Measurements from ENCODE around the gene ASS1.
"Not testable (repeated sequence)": the region's sequence is repeated elsewhere in the genome, so short reads cannot be mapped to it uniquely, and the experiment has no call there.

The ASS1 gene

GRCh38 chr9:130419521-130420035, 25.2 kb upstream of the ASS1 start:
- no peak for DNase-seq

GRCh38 chr9:130421154-130421801, 23.5 kb upstream of the ASS1 start:
- no peak for DNase-seq

GRCh38 chr9:130421802-130422276, 22.9 kb upstream of the ASS1 start:
- DNase-seq, result no peak

GRCh38 chr9:130422546-130422945, 22.2 kb upstream of the ASS1 start:
- DNase-seq, result no peak

DNA sequence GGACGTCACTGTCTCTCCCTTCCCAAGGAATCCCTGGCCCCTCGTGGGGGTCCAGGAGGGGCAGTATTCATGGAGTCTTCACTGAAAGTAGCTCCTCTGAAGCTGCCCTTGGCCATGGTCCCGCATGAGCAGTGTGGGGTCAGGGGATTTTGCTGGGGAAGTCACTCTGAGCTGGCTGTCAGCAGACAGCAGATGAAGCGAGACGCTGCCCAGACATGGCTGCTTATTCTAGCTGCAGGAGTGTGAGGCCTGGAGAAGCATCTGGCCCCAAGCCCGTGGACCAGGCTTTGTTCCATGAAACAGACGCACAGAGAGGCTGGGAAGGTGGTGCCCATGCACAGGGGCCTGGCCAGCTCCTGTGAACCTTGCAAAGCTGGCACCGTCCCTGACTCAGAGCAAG, 21.5 kb upstream of the ASS1 start:
- no peak for DNase-seq

- DNase-seq, result no peak
Observed at GRCh38 chr9:130424595-130425454, 19.9 kb upstream of the ASS1 start.

DNA sequence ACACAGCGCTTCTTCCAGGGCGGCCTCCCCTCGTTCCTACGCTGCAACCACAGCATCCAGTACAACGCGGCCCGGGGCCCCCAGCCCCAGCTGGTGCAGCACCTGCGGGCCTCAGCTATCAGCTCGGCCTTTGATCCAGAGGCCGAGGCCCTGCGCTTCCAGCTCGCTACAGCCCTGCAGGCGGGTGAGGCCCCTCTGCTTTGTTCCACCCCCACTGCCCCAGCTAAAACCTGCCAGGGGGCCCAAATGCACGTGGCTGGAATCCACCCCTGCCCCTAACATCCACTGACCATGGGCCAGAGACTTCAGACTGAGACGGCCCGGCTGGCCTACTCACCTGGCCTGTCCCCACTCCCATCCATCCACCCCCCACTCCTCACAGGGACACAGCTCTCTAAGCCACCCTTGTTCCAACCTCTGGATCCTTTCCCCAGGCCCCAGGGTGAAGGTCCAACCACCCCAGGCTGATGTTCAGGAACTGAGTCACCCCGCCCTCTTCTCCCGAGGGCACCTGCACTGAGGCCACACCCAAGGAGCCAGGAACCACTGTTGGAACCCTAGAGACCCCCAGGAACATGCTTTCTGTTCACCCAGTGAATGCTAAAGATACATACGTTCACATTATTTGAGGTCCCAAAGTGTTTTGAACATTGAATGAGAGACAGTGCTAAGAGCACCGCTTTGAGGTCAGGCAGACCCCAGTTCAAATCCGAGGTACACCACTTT, 18.9 kb upstream of the ASS1 start:
- no peak for DNase-seq

- DNase-seq, result no peak
Observed at GRCh38 chr9:130426467-130426773, 18.3 kb upstream of the ASS1 start.

DNA sequence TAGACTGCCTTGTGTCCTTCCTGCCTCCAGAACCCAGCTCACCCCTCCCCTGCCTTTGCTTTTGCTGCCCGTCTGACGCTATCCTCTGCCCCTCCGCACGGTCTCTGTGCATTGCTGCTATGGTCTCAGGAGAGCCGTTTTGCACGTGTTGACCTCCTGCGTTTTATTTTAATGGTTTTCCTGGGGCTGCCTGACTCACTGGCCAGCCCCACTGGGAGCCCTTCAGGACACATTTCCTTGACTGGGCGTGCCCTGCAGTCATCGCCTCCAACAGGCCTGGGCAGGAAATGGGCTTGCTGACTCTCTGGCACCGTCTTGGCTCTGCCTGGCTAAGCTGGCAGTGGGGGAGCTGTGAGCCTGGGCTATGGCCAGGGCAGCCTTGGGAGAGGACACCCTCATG, 17.9 kb upstream of the ASS1 start:
- DNase-seq, result no peak

DNA sequence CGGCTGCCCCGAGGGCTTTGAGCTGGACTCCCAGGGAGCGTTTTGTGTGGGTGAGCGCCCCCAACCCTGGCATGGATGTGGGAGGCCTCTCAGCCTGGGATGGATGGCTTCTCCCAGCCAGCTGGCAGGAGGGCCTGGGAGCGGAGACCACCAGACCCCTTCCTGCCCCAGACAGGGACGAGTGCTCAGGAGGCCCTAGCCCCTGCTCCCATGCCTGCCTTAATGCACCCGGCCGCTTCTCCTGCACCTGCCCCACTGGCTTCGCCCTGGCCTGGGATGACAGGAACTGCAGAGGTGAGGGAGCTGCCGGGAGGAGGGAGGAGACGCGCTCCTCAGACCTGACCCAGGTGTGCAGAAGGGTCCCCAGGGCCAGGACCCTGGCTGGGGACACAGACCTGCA, 17.4 kb upstream of the ASS1 start:
- DNase-seq, result no peak

DNA sequence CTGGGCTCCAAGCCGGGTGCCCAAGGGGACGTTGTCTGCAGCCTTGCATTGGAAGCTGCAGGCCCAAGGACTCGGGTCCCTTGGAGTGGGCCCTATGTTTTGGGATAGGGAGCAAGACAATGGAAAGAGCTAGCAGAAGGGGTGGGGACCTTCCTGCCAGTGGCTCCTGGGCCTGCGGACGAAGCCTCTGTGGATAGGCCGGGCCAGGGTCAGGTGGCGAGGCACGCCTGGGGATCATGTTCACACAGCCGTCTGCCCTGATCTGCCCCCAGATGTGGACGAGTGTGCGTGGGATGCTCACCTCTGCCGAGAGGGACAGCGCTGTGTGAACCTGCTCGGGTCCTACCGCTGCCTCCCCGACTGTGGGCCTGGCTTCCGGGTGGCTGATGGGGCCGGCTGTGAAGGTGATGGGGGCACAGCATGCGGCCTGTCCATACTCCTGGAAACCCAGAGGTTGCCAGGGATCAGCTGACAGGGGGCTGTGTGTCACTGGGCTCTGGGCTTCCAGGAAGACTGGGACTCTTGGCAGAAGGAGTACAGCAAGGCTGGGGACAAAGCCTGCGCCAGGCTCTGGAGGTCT, 16.6 kb upstream of the ASS1 start:
- no peak for DNase-seq

GRCh38 chr9:130429381-130429780, 15.4 kb upstream of the ASS1 start:
- no peak for DNase-seq

DNA sequence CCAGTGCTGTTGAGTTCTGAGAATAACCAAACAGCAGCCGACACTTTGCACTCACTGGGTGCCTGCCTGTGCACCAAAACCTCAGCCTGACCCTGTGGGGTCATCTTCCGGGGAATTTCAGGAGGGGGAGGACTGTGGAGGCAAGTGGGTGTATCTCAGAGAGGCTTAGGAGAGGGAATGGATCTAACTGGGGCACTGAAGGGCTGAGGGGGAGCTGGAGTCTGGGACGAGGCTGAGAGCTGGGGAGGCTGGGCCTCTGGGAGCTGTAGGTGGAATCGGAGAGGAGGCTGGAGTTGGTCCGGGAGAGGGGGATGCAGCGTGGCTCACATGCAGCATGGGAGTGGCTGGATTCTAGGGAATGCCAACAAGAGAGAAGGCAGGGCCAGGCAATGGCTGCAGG, 14.9 kb upstream of the ASS1 start:
- no peak for DNase-seq

DNA sequence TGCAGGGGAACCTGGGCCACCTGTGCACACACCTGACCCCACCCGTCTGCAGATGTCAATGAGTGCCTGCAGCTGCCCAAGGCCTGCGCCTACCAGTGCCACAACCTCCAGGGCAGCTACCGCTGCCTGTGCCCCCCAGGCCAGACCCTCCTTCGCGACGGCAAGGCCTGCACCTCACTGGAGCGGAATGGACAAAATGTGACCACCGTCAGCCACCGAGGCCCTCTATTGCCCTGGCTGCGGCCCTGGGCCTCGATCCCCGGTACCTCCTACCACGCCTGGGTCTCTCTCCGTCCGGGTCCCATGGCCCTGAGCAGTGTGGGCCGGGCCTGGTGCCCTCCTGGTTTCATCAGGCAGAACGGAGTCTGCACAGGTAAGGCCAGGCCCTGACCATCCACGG, 14.5 kb upstream of the ASS1 start:
- DNase-seq, result no peak

- DNase-seq, result no peak
Observed at GRCh38 chr9:130430734-130431535, 13.8 kb upstream of the ASS1 start.

GRCh38 chr9:130431536-130432303, 13.0 kb upstream of the ASS1 start:
- DNase-seq, result no peak

GRCh38 chr9:130432362-130432761, 12.4 kb upstream of the ASS1 start:
- DNase-seq, result no peak

DNA sequence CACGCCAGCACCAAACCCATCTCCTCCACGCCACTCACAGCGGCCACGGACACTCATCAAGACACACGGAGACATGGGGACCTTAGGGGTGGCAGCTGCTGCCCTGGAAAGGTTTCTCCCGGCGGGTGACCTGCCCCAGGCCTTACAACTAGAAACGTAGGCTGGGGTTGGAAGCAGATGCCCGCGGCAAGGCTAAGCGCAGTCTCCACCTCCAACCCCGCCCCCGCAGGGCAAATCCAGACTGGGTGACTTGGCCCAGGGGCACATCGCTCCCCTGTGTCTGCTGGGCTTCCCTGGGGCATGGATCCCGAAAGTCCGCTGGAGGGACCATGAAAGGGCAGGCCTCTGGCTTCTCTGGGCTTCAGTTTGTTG, 12.0 kb upstream of the ASS1 start:
- no peak for DNase-seq

DNA sequence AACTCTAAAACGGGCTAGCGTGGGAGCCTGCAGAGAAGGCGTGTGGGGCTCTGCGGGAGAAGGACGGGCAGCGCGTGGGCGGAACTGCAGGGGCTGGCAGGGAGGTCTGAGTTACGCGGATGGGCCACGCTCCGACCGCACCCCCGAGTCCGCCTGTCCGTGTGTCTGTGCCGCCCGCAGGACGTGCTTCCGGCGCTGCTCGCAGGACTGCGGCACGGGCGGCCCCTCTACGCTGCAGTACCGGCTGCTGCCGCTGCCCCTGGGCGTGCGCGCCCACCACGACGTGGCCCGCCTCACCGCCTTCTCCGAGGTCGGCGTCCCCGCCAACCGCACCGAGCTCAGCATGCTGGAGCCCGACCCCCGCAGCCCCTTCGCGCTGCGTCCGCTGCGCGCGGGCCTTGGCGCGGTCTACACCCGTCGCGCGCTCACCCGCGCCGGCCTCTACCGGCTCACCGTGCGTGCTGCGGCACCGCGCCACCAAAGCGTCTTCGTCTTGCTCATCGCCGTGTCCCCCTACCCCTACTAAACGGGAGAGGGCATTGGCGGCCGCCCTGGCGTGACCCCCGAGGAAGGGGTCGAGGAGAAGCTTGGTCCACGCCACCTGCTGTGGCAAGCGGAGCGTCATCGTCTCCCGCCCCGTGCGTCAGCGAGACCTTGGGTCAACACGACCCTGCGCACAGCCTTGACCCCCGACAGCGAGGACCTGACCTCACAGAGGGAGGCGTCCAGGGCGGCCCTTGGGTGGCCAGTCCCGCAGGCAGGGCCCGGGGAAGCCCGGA, 11.4 kb upstream of the ASS1 start:
- DNase-seq, result peak in 1 of 2 donors; percentile 19

DNA sequence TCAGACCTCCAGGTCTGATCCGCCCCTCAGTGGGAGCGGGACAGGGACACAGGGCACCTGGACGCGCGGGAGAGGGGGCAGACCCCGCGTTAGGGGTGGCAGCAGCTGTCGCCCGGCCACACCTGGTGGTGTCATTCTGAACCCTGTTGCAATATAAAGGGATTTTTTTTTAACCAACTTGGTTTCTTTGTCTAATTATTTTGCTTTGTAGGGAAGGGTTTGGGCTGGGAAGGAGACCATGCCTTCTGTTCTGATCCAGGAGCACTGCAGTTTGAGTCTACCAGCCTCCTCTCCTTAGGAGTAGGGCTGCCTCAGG, 10.9 kb upstream of the ASS1 start:
- DNase-seq, result no peak

DNA sequence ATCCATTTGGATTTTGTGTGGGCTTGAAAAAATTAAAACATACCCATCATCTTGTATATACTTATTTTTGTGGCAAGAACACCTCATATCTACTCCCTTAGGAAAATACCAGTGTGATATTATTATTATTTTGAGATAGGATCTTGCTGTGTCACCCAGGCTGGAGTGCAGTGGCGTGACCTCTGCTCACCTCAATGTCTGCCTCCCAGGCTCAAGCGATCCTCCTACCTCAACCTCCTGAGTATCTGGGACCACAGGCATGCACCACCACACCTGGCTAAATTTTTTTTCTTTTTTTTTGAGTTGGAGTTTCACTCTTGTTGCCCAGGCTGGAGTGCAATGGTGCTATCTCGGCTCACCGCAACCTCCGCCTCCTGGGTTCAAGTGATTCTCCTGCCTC, 10.1 kb upstream of the ASS1 start:
- DNase-seq, result not testable (repeated sequence)

Data from CD4-positive, alpha-beta T cell treated with Interferon alpha-2 for 1 hour (primary cell).